T-helper 22 cell (primary cell): ENCODE measurements around the gene FAM229A.

ENCODE experiments used
- DNase-seq: peaks from one replicate; pipeline ENCODE4 v3.0.0-alpha.2; 2020; ENCODE audit warnings: low read depth

FAM229A gene

DNA sequence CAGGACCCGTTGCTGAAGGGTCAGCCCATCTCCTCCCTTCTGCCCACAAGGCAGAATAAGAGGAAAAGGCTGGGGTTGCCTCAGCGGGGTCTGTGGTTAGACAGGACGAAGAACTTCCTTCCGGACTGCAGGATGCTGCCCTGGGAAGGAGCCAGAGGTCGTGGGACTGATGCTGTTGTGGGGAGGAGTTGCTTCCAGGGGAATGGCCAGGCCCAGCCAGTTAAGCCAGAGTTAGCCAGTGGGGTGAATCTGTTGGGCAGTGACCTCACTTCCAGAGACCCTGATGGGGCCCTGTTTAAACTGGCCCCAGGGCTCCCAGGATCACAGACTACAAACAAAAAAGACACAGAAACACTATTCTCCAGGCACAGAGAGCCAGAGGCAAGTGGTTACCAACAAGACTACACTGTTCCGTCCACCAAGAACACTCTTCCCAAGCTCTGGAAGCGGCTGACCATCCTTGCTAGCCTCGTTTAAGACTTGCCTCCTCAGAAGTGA, 13.0 kb downstream of the FAM229A start:
- DNase-seq: no peak

DNA sequence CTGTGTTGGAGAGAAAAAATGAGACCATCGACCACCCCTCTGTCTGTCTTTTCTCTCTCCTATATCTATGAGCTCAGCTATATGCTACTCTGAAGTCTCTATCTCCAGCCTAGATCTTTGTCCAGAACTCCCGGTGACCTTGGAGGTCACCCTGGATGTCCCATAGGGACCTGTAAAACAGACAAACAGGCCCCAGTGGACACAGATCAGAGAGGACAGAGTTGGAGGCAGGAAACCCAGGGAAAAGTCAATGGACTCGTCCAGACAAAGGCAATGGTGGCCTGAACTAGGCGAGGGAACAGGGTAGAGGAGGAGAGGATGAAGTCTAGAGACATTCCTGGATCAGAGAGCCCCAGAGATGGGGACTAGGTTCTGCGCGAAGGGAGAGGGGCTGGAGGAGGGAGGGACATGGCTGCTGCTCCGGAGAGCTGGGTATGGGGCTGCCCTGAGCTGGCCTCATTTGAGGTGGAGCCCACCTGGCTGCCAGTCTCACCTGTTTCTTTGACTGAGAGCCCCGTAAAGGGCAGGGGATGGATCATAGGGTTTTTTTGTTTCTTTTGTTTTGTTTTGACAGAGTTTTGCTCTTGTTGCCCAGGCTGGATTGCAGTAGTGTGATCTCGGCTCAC, 15.6 kb downstream of the FAM229A start:
- DNase-seq: no peak

DNA sequence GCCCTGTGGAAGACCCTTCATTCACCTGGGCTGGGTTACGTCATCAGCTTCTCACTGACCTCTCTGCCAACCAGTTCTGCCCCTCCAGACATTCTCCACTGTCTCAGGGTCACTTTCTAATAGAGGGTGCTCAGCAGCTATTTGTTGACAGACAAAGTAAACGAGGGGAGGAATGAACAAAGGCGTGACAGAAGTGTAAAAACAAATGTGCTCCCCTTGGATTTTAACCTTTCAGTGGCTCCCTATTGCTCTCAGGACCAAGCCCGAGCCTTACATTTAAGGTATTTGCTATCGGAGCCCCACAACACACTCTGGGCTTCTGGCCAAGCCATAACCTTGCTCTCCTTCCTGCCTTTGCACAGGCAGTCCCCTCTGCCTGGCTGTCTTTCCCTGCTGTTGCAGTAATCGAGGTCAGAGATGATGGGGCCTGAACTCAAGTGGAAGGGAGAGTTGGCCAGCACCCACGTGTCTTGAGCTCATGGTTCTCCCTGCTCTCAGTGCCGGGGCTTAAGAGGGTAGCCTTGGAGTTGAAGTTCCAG, 16.9 kb downstream of the FAM229A start:
- no peak for DNase-seq

DNA sequence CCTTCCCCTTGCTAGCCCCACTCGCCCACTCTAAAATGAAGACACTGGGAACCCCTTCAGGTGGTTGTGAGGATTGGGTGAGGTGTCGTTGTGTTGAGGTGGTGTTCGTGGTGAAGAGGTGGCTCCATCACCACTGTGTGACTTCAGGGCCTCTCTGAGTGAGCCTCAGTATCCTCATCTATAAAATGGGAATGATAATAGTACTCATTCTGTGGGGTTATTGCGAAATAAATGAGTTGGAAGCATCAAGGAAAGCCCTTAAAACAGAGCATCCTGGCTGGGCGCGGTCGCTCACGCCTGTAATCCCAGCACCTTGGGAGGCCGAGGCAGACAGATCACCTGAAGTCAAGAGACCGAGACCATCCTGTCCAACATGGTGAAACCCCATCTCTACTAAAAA, 19.6 kb downstream of the FAM229A start:
- DNase-seq: no peak

DNA sequence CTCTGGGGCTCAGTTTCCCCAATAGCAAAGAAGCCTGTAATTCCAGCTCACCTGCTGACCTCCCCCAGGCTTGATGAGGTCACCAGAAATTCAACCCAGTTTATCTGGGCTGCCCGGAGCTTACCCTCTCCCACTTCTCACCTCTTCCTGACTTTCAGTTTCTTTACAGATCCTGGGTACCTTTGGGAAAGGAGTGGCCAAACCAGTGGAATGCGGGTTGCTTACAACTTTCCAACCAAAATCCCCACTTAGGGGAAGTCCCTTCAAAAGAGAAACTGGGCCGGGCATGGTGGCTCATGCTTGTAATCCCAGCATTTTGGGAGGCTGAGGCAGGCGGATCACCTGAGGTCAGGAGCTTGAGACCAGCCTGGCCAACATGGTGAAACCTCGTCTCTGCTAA, 20.3 kb downstream of the FAM229A start:
- no peak for DNase-seq

DNA sequence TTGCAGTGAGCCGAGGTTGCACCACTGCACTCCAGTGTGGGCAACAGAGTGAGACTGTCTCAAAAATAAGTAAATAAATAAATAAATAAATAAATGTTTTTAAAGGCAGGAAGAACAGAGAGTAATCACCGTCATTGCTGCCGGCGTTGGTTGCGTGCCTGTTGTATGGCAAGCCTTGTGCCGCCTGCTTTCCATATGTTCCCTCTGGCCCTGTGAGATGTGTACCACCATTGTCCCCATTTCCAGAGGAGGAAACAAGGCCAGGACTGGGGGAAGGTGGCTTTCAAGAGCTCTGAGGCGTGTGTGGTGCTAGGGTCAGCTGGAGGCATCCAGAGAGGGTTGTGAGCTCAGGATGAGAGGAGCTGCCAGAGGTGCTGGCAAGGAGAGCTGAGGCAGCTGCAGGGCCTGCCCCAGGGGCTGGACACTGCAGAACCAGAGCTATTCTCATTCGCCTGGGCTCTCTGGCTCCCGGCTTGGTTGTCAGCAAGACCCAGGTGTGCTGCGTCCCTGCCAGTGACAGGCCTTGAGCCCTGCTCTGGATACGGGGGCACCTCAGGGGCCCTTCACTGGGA, 21.0 kb downstream of the FAM229A start:
- DNase-seq: no peak

DNA sequence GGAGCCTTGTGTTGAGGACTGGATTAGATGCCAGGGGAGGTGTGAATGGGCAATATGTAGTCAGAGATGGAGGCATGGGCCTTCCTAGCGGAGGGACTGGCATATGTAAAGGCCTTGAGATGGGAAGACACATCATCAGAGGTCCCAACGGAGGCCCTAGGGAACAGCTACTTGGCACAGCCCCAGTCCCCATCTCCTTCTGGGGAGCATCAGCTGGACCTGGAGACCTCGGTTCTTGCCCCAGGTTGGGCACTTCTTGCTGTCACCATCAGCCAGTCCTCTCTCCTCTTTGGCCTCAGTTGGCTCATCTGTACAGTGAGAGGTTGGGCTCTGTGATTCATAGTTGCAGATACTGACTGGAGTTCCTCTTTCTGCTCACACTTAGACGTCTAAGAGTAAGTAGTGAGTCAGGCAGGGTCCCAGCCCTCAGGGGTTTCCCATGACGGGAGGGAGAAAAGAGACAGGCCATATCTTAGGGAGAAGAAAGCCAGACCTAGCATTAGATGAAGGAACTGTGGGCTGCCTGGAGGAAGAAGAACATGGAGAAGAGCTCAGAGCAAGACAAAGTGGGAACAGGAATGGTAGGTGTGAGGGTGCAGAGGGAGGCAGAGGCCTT, 22.8 kb downstream of the FAM229A start:
- DNase-seq: no peak

DNA sequence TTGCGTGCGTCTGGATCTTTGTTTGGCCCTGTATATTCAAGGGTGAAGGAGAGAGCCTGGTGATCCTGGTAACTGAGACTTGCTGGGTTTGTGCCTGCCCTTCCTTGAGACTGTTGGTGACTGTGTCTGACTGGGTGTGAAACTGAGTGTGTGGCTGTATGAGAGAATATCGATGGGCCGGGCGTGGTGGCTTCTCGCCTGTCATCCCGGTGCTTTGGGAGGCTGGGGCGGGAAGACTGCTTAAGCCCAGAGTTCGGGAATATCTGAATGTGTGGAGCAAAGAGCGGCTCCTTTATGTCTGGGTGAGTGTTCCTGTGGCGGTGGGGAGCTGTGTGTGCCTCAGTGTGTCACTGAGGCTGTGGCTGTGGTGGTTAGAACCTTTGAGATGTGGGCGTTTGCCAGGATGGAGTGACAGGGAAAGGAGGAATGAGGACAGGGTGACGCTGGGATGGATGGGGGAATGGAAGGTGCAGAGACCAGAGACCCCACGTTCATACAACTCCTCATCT, 23.6 kb downstream of the FAM229A start:
- no peak for DNase-seq

DNA sequence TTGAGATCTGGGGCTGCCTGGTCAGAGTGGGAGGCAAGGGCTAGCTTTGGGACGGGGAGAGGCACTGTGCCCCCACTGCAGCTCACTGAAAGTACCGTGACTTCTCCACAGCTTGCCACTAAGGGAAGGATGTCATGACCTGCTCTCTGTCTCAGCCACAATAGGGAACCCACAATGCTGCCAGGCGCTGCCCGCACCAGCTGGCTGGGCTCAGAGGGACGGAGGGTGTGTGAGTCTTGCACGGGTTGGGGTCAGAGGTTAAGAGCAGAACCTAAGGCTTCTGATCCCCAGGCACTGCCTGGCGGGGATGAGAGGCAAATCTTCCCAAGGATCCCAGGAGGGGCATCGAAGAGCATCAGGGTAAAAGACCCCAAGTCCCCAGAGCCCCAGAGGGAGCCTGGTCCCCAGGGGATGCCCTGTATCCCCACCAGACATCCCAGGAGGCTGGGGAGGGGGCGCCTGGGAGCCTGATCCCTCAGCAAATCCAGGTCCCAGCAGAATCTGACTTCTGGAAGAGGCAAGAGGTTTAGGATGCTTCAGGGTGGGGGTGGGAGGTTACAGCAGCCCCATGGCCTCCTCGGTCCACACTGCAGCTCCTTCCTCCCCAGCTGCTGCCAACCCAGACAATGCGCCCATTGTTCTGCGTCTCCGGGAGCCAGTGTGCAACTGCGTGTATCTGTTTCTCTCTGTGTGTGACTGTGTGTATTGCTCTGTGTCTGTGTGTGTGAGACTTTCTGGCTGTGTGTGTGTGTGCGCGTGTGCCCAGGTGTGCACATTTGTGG, 24.2 kb downstream of the FAM229A start:
- DNase-seq: no peak

DNA sequence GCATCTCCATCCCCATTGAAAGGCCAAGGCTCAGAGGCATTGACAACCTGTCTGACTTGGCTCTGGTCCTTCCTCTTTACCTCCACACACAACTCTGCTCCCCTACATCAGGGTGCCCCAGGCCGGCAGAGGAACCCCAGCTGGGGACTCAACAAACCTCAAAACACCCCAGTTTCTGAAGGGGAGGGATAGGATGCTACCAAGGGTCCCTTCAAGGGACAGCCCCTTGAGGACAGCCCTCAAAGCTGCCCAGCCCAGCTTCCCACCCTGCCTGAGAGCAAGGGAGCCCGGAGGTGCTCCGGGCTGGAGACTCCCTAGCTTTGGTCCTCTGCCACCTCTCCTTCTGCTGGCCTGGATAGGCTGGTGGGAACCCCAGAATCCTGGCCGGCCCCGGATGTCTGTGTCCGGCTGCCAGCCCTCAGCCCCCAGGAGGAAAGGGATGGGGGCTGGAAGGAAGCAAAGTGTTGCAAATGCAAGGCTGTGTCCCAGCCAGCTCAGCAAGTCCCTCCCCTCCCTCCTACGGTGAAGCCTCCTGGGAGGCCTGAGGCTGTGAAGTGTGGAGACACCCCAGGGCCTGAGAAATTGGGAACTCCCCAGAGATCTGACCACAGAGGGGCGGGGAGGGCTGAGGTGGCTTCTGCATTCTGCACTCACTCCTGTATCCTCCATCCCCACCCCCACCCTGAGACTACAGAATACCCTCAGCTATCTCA, 25.2 kb downstream of the FAM229A start:
- peak; percentile 49 for DNase-seq

DNA sequence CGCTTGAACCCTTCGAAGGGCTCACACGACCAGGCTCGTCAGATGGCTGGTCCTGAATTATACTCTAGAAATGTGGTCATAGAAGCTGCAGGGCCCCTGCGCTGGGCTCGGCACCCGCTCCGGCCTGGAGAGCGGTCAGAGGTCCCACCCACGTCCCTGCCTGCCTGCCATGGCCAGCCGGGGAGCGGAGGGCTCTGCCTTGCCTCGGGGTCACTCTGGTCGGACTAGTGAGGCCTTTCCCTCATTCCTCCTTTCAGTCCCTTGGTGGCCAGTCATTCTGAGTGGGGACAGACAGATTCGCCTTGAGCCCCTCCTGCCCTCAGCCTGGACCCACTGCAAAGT, 25.7 kb downstream of the FAM229A start:
- DNase-seq: no peak

DNA sequence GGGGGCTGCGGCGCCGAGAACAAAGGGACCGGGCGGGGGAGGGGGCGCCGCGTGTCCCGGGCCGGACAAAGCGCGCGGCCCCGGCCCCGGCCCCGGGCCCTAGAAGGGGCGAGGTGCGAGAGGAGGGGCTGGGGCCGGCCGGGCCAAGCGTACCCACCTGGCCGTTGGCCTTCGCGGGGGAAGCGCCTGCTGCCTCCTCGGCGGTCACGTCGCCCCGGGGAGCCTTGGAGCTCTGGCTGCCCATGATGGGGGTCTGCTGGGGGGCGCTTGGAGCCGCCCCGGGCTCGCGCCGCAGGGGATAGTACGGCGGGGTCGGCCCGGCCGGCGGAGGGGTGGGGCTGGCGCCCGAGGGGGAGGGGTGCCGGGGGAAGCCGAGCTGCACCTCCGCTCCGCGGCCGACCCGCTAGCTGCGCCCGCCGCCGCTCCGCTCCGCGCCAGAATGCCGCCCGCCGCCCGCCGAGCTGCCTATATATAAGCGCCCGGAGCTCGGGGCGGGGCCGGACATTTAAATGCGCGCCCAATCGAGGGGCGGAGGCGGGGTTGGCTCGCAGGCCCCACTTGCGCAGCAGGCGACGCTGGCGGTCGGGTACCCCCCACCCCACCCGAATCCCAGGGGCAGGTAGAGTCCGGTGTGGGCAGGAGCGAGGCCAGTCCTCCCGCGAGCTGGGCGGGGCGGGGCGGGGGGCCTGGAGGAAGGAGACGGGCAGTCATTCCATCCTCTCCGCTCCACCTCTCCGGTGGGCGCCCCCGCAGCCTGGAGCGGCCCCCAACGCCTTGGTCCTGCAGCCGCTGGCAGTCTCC, 26.3 kb downstream of the FAM229A start, which contains the start of gene MARCKSL1:
Gene MARCKSL1, minus strand, starts transcription at position 444 of the 801 bp plus-strand sequence. Its CDS starts 200 bp downstream, at position 244.
- peak; percentile 71 for DNase-seq

DNA sequence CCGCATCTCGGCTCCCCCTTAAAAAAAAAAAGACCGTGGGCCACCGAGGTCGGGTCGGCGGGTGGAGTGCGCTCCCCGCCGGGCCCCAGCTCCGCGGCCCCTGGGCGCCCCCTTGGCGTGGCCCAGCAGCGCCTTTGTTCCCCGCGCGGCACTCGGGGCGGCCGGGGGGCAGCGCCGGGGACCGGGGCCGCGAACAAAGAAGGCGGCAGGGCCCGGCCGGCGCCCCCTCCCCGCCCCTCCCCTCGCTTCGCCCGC, 26.8 kb downstream of the FAM229A start:
- no peak for DNase-seq

DNA sequence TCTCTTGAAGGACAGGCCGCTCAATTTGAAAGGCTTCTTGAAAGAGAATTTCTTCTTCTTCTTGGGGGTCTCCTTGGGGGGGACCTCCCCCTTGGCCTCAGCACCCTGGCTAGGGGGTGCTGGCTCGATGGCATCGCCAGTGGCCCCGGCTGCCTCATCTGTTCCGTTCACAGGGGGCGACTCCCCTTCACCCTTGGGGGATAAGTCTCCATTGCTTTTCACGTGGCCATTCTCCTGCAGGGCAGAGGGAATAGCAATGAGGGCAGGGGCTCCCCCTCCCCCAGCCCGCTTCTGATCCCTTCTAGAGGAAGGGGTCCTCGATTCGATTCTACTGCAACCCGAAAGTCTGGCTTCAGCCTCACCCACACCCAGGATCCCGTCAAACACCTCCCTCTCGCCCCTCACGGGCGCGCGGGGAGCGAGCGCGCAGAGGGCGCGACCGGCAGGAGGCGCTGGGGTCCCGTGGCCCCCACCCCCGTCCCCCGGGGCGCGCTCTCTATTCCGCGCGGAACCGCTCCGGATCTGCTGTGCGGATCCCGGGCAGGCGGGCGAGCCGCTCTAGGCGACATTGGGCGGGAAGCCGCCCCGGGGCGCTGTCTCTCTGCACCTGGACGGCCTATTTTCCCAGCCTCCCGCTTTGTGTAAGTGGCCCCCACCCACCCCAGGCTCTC, 27.3 kb downstream of the FAM229A start:
- peak; percentile 44 for DNase-seq

DNA sequence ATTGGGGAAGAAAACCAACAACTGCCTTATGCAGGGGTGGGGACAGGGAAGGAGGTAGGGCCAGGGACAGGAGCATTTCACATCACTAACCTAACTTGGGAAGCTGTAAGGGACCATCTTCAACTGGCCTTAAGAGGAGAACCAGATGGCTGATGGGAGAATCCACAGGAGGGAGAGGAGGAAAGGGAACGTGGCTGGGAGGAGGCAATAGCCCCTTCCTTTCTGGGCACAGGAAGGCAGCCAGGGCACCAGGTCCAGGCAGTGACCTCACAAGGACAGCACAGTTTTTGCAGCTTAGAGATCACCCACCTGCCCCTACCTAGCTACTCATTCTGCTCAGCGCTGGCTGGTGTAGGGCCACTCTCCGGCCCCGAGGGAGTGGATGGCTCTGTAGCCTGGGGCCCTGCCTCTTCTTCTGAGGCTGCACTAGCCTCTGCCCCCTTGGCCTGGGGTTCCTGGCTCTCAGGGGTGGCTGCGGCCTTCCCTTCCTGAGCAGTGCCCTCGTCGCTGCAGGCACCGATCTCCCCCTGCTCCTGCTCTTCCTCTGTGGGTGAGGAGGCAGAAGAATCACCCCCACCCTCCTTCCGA, 27.9 kb downstream of the FAM229A start:
- no peak for DNase-seq

DNA sequence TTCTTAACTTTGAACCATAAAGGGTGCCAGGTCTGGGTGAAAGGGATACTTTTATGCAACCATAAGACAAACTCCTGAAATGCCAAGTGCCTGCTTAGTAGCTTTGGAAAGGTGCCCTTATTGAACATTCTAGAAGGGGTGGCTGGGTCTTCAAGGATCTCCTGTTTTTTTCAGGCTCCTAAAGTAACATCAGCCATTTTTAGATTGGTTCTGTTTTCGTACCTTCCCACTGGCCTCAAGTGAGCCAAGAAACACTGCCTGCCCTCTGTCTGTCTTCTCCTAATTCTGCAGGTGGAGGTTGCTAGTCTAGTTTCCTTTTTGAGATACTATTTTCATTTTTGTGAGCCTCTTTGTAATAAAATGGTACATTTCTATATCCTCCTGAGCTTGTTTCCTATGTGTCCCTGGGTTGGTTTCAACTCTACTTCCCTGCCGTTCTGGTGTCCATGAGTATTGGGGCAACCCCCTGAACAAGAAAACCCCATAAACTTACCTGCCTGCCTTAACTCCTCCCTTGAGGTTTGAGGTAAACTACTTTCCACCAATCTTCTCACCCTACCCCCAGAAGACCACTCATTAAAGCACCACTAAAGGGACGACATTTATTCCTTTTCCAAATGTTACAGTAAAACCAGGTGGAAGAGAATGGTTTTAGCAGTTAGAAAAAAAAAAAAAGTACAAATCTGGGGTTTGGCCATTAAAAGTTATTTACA, 28.9 kb downstream of the FAM229A start:
- DNase-seq: no peak

DNA sequence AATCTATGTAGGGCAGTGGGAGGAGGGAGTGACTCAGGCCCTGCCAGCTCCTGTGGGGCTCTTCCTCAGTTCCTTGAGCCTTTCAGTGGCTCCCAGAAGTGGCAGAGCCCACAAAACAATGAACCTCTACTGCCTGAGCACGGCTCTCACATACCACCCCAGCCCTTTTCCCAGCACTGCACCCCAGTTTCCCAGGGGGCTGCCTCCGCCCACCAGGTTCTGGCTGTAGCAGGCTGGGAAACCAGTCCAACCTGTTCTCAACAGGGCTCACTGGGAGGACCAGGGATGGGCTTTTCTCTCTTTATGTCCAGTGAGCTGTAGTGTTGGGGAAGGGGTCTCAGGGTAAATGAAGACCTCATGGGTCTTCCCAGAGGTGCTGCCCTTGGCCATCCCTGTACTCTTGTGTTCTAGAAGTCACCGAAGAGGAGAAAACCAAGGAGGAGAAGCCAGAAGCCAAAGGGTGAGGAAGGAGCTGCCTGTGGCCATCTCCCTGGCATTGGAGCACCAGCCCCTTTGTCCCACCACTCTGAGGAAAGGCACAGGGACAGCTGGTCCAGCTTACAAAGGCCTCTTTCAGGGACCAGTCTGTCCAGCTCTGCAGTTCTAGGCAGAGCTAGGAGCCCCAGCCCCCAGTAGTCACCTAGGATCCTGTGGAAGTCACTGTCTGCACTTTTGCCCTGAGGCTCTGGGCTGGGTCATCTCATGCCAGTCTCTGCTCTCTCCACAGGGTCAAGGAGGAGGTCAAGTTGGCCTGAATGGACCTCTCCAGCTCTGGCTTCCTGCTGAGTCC, 29.8 kb downstream of the FAM229A start:
- no peak for DNase-seq

DNA sequence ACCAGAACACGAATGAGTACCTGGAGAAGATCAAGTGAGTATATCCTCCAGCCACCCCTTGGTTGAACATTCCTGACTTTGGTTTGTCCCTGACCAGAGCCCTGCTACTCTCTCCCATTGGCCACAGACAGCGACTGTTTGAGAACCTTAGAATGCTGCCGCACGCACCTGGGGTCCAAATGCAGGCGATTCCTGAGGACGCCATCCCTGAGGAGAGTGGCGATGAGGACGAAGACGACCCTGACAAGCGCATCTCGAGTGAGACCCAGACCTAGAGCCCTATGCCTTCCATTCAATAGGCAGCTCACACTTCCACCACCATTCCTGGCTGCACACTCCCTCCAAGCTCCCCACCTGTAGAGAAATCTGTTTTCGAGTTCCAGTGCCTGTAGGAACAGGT, 30.7 kb downstream of the FAM229A start:
- no peak for DNase-seq
